GM23338 (cell line): ENCODE data around the gene TMPRSS2. TPM values are rescaled to one million over a fixed set of nuclear protein-coding genes. Genes with fewer than 3 reads are reported as not detected.

Source experiments
- ATAC-seq: fragments of 200-7000 bp; cut with Tn5 transposase; 3 replicates; pipeline ENCODE4 v1.9.1; 2020
- DNase-seq: peaks from one replicate; pipeline ENCODE4 v3.0.0-alpha.2; 2015; ENCODE audit warnings: low spot score
- H2AFZ ChIP-seq: fragments of 200-600 bp; sonication (generic); 2 replicates; pipeline ENCODE4 v1.8.0; 2016; ENCODE audit warnings: antibody characterized with exemption, mild to moderate bottlenecking, moderate library complexity
- H3F3A ChIP-seq: fragments of 200-600 bp; sonication (generic); replicated peaks from 2 replicates; pipeline ENCODE4 v1.8.0; 2017; ENCODE audit warnings: antibody characterized with exemption, mixed run types, low read depth
- H3K27ac ChIP-seq: fragments of 200-600 bp; sonication (generic); 2 replicates; pipeline ENCODE4 v1.6.1; 2016; ENCODE audit warnings: low read depth
- H3K27me3 ChIP-seq: fragments of 200-600 bp; sonication (generic); 2 replicates; pipeline ENCODE4 v1.8.0; 2016; ENCODE audit warnings: mild to moderate bottlenecking, mixed run types, moderate library complexity; ENCODE audit not compliant: insufficient read depth
- H3K36me3 ChIP-seq: fragments of 200-600 bp; sonication (generic); 2 replicates; pipeline ENCODE4 v1.8.0; 2016; ENCODE audit warnings: mild to moderate bottlenecking; ENCODE audit not compliant: insufficient read depth
- H3K4me1 ChIP-seq: fragments of 200-600 bp; sonication (generic); 2 replicates; pipeline ENCODE4 v1.8.0; 2016; ENCODE audit warnings: mild to moderate bottlenecking, moderate library complexity; ENCODE audit not compliant: insufficient read depth
- H3K4me2 ChIP-seq: fragments of 200-600 bp; sonication (generic); 2 replicates; pipeline ENCODE4 v1.7.1; 2017; ENCODE audit warnings: mixed run types
- H3K4me3 ChIP-seq: fragments of 200-600 bp; sonication (generic); 2 replicates; pipeline ENCODE4 v1.6.1; 2016; ENCODE audit warnings: mixed run types
- H3K79me2 ChIP-seq: fragments of 200-600 bp; sonication (generic); replicated peaks from 2 replicates; pipeline ENCODE4 v1.8.0; 2017; ENCODE audit warnings: mild to moderate bottlenecking; ENCODE audit not compliant: insufficient read depth
- H3K9me2 ChIP-seq: fragments of 200-600 bp; sonication (generic); 2 replicates; pipeline ENCODE4 v1.8.0; 2017; ENCODE audit not compliant: insufficient read depth
- H4K20me1 ChIP-seq: fragments of 200-600 bp; sonication (generic); replicated peaks from 2 replicates; pipeline ENCODE4 v1.8.0; 2017; ENCODE audit warnings: mild to moderate bottlenecking; ENCODE audit not compliant: insufficient read depth
- H3K27ac Mint-ChIP-seq: 2 replicates; pipeline ENCODE4 v1.8.0; 2020; ENCODE audit warnings: inconsistent platforms, mild to moderate bottlenecking, moderate library complexity, mixed read lengths
- H3K27me3 Mint-ChIP-seq: 3 replicates; pipeline ENCODE4 v1.8.0; 2022; ENCODE audit warnings: low read depth, mild to moderate bottlenecking, moderate library complexity, mixed read lengths, inconsistent platforms; ENCODE audit not compliant: insufficient read depth, poor library complexity
- H3K36me3 Mint-ChIP-seq: 3 replicates; pipeline ENCODE4 v1.8.0; 2021; ENCODE audit warnings: low read depth, mild to moderate bottlenecking, inconsistent platforms, moderate library complexity, mixed read lengths
- H3K4me1 Mint-ChIP-seq: 3 replicates; pipeline ENCODE4 v1.8.0; 2020; ENCODE audit warnings: mild to moderate bottlenecking, inconsistent platforms, mixed read lengths
- H3K4me3 Mint-ChIP-seq: 3 replicates; pipeline ENCODE4 v1.8.0; 2021; ENCODE audit warnings: moderate library complexity, mild to moderate bottlenecking, inconsistent platforms, mixed read lengths
- H3K9me3 Mint-ChIP-seq: 3 replicates; pipeline ENCODE4 v1.8.0; 2020; ENCODE audit warnings: moderate library complexity, mild to moderate bottlenecking, inconsistent platforms, mixed read lengths
- CTCF ChIP-seq, 2 experiments: fragments of 200-600 bp in 1 of 2; sonication (generic) in 1 of 2; conservative IDR thresholded peaks; 2 replicates each; pipeline versions ENCODE4 v1.5.1 to v1.6.1; 2016 to 2017; ENCODE audit warnings: antibody characterized with exemption in 2 of 2, low read depth in 2 of 2, mild to moderate bottlenecking in 2 of 2, moderate library complexity in 1 of 2
- EZH2 ChIP-seq: fragments of 200-600 bp; sonication (generic); IDR thresholded peaks from one replicate; pipeline ENCODE4 v1.8.0; 2017; ENCODE audit warnings: antibody characterized with exemption, mild to moderate bottlenecking, low read depth; ENCODE audit not compliant: unreplicated experiment
- EZH2phosphoT487 ChIP-seq: fragments of 200-600 bp; sonication (generic); IDR thresholded peaks from one replicate; pipeline ENCODE4 v1.8.1; 2018; ENCODE audit warnings: antibody characterized with exemption; ENCODE audit not compliant: unreplicated experiment
- JUNB ChIP-seq: IDR thresholded peaks from one replicate; pipeline ENCODE4 v1.6.1; 2016; ENCODE audit warnings: antibody characterized with exemption; ENCODE audit not compliant: unreplicated experiment
- ZNF114 ChIP-seq: fragments of 250-450 bp; sonication (Bioruptor Pico); IDR thresholded peaks from 2 replicates; pipeline ENCODE4 v1.5.0; 2020; ENCODE audit warnings: mild to moderate bottlenecking, moderate library complexity
- ZNF462 ChIP-seq: fragments of 250-450 bp; sonication (Bioruptor Pico); IDR thresholded peaks from 2 replicates; pipeline ENCODE4 v1.5.0; 2020; ENCODE audit warnings: mild to moderate bottlenecking, moderate library complexity
- polyA plus RNA-seq: library from polyadenylated mRNA; unstranded; fragments of >200 nt; fragmentation: Nextera tagmentation; extraction: Ambion mirVana; gene quantifications from 2 replicates; pipeline ENCODE4 v1.2.1, GENCODE V29; 2016
- total RNA-seq: library from RNA; depleted of rRNA; stranded (reverse); fragments of >200 nt; shearing (Covaris generic); gene quantifications from 2 replicates; pipeline ENCODE4 v1.2.3, GENCODE V29; 2014

The TMPRSS2 gene
- total and polyA plus RNA-seq, 2 experiments from 2014 or later = 2.3 to 4.9 TPM

- Histone ChIP-seq H3K9me2 (no peaks in the 10 kb centered on the region), H3K79me2 (no peaks in the 10 kb centered on the region), H3K4me1 (peaks cover 27% of the 10 kb centered on the region), H3K36me3 (no peaks in the 10 kb centered on the region), H3K27ac (peak overlapping the region; percentile 83), H2AFZ (peak overlapping the region; percentile 76), H3K4me3 (peak overlapping the region; percentile 35; the same call in 1 of the 2 replicates), H3K4me2 (peak overlapping the region; percentile 65), H4K20me1 (no peaks in the 10 kb centered on the region), H3F3A (0 out of 2 replicates have a peak, but pooled peaks cover 5% of the 10 kb centered on the region), H3K27me3 (no peaks in the 10 kb centered on the region)
- no peak for TF ChIP-seq CTCF (conservative IDR thresholded peaks at IDR 0.05; ENCODE audit: low read depth in 2 of 2)
- TF ChIP-seq EZH2 = no peak
- no peak for TF ChIP-seq ZNF114
- 0 out of 2 replicates have a peak, but pooled peaks have one; percentile 65 for TF ChIP-seq ZNF462
- no peak for TF ChIP-seq JUNB
- no peak for TF ChIP-seq EZH2phosphoT487
- Mint-ChIP-seq H3K4me3 (peak overlapping the region; percentile 63), H3K9me3 (no peaks in the 10 kb centered on the region), H3K4me1 (peaks cover 47% of the 10 kb centered on the region), H3K27ac (peak overlapping the region; percentile 90), H3K27me3 (no peaks in the 10 kb centered on the region), H3K36me3 (peaks cover 7% of the 10 kb centered on the region)
- ATAC-seq = peak; percentile 86
- peak; percentile 62 for DNase-seq
These were observed 30.2 kb downstream of the TMPRSS2 start for GRCh38 chr21:41477641-41478318.
